Ishikawa (cell line): Measurements from ENCODE around the gene ATXN1.

Experiments used
- EGR1 ChIP-seq: IDR thresholded peaks from 2 replicates; pipeline ENCODE4 v1.6.1; 2012
- RAD21 ChIP-seq: IDR thresholded peaks from 2 replicates; pipeline ENCODE4 v1.6.1; 2012; ENCODE audit warnings: low read depth
- TAF1 ChIP-seq: IDR thresholded peaks from 2 replicates; pipeline ENCODE4 v1.6.1; 2012; ENCODE audit warnings: low read depth, mild to moderate bottlenecking

- TF ChIP-seq EGR1 (no peak), RAD21 (no peak), TAF1 (no peak)
These were observed 191.1 kb downstream of the ATXN1 start for GRCh38 chr6:16570221-16570553.
